HG03175 (cell line): ENCODE data around the gene MYH15.
"Not testable (repeated sequence)": the region's sequence is repeated elsewhere in the genome, so short reads cannot be mapped to it uniquely, and the experiment has no call there.

ENCODE experiments used
- ATAC-seq: cut with Tn5 transposase; IDR thresholded peaks from one replicate; pipeline ENCODE4 v1.9.1; 2021; ENCODE audit warnings: mild to moderate bottlenecking, moderate library complexity; ENCODE audit not compliant: unreplicated experiment

Gene MYH15

GRCh38 chr3:108391917-108392593 is 118.3 kb downstream of the MYH15 start:
- no peak for ATAC-seq

DNA sequence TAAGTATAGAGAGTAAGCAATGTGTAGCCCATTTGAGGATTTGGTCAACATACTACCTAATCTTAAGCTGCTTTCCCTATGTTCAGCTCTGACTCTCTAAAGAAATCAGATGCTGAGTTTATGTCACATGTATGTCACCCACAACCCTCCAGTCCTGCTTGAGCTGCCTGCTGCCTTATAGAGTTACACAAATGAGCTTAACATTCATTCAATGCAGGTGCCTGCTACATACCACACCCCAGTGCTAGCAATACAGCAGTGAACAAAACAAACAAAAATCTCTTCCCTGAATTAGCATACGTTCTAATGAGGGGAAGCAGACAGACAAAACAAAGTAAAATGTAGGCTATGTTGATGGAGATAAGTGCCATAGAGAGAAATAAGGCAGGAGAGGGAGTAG is 121.0 kb downstream of the MYH15 start:
- no peak for ATAC-seq

DNA sequence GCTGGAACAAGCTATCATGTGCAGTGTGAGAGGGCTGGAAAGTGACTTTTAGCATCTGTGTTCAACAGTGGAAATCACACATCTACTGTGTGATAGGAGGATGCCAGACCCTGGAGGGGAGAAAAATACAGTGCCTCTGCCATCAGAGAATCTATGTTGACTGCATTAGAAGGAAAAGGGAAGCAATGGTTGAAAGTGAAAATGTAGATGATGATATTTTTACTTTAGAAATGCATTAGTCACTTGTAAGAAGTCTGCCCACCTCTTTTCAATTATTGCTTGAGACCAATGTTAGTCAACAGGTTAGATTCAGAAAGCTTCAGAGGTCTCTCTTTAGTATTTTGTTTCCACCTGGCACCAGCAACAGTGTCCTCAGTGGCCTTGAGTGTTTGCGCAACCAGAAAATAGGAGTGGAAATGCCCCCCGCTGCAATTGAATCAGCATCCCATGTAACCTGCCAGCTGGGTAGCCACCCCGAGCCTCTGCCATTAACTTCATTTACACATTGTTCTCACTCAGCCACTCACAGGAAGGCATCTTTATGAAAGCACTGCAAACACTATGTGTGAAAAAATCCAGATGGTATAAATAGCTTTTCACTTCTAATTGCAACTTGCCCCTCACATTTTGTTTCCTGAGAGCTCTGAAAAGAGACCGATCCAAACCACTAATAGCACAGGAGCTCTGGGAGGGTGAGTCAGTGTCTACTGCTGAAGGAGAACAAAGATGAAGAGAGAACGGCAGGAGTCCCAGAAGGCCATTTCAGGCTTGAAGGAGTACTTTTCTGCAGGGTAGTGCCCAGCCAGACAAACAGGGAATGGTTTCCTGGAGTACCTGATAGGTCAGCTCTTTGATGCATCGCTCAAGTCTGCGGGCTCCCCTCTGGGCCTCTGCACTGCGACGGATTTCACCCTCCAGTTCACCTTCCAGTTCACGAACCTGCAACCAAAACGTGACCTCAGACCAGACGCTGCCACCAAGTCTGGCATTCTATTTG is 122.0 kb downstream of the MYH15 start:
- ATAC-seq: peak; percentile 81

DNA sequence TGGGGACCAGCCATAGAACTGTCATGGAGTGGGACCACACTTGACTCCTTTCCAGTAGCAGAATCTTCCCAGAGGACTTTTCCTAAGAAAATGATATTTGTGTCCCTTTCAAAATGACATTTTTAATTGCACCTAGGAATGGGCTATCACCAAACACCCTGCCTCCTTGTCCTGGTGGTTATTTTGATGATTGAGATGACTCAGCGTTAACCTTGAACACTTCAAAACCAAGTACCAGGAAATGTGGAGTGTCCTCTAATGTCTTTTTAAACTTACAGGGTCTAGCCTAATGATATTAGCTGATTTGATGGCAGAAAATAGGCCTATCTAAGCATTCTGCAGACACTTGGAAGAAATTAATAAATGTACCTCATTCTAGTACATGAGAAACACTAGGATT is 123.3 kb downstream of the MYH15 start:
- no peak for ATAC-seq

- no peak for ATAC-seq
Measured at GRCh38 chr3:108383306-108383705, 127.1 kb downstream of the MYH15 start.

GRCh38 chr3:108381529-108382140 is 128.8 kb downstream of the MYH15 start:
- ATAC-seq: no peak

GRCh38 chr3:108380128-108380795 is 130.1 kb downstream of the MYH15 start:
- no peak for ATAC-seq

DNA sequence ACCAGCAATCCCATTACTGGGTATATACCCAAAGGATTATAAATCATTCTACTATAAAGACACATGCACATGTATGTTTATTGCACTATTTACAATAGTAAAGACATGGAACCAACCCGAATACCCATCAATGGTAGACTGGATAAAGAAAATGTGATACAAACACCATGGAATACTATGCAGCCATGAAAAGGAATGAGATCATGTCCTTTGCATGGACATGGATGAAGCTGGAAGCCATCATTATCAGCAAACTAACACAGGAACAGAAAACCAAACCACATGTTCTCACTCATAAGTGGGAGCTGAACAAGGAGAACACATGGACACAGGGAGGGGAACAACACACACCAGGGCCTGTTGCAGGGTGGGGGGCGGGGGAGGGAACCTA is 131.4 kb downstream of the MYH15 start:
- not testable (repeated sequence) for ATAC-seq

DNA sequence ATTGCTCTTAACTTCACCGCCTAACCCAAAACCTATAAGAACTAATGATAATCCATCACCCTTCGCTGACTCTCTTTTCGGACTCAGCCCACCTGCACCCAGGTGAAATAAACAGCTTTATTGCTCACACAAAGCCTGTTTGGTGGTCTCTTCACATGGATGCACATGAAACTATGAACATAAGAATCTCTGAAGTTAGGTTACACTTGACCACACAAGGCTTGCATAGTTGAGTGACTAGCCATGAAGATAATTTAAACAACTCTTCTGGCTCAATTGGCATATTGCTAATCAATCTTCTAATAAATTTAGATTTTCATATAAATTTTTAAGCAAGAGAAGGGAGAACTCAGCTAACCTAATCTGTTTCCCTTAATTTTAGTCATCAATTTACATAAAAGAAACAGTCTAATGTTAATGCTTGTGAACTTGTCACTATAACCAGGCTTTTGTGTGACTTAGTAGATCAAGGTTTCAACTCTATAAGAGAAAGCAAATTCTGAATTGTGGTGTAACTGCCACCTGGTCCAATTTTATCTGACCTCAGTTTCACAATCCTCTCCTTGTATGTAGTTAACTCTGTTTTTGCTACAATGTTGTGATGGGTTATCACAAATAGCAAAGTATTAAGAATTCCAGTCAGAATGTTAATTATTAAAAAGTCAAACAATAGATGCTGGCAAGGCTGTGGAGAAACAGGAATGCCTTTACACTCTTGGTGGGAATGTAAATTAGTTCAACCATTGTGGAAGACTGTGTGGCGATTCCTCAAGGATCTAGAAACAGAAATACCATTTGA is 132.0 kb downstream of the MYH15 start:
- no peak for ATAC-seq

GRCh38 chr3:108377384-108377783 is 133.0 kb downstream of the MYH15 start:
- no peak for ATAC-seq

DNA sequence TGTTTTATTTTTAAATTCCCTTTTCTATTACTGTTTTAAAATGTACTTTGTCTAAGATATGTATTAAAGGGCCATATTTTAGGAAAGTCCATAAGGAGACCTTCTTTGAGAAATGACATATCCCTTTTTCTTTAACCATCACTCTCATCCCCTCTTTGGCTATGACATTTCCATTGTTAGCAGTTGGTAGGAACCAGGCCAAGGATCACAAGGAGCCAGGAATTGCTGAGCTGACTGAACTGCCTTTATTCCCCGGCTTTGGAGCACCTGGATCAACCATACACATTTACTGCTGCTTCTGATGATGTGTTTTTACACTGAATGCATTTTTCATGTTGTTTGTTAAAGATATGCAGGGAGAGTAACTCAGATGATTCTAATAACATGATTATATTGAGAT is 134.4 kb downstream of the MYH15 start:
- ATAC-seq: no peak

DNA sequence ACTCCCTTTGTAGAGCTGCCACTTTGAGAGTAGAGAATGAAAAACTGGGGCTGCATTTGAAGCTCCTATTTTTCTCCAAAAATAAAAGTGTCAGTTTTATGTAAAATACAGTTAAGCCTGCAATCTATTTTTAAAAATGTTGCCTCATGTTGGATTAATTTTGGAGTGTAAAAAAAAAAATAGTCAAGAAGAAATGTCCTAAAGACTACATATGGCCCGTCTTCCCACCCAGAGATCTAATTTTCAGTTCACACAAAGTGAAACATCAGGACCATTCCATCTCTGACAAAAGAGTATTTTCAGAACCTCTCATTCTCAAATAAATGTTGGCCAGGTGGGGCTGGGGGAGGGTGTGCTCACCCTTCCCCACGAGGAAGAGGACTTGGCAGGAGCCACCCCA is 151.4 kb downstream of the MYH15 start:
- no peak for ATAC-seq

DNA sequence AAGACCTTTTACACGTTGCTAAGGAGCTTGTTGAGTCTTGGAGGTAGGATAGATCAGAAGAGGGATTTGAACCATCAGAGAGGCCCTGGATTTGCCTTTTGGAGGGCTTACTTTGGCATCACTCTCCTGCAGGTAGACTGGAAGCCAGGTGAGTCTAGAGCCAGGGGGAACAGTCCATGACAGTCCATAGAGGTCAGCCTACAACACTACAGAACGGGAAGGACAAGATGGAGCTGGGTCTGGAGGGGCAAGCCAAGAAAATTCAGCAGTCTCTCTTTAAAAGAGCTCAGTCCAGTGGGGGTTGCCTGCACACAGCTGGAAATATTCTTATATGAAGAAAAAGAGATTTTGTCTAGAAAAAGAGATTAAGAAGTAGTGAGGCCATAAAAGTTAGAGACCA is 153.4 kb downstream of the MYH15 start:
- no peak for ATAC-seq

GRCh38 chr3:108354562-108354961 is 155.8 kb downstream of the MYH15 start:
- no peak for ATAC-seq

GRCh38 chr3:108352176-108352575 is 158.2 kb downstream of the MYH15 start:
- ATAC-seq: no peak

DNA sequence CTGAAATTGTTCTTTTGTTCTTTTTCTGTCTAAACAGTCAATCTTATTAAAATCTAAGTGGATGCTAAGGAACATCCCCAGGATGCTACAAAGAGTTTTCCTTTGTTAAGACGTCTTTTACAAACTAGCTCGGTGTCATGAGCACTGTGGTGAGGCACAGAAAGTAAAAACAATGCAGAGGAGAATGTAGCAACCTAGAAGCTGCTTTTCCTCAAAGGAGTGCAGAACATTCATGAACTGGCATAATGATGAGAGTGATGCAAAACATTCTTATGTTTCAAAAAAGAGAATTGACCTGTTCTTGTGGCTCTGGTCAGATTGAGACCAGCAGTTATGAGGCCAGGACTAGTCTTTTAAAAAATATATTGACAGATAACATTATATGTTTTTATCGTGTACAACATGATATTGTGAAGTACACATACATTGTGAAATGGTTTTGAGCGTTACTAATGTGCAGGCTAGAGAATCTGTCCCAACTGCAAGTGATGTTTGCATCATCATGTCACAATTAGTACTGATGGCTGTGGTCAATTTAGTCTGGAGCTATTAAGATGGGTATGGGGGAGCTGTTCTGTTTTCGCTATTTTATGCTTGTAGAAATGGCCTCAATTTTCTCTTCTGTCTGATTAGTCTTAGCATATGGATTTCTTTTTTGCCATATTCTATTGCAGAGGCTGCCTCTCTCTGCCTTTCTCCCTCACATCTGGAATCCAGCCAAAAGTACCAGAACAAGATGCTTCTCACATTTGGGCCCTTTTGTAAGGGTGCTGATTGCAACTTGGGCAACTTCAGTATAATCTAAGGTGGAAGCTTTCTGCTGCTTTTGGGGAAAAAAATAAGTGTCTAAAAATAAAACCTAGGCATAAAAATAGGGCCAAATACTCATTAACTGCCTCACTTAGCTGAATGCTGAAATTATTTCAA is 163.8 kb downstream of the MYH15 start:
- ATAC-seq: no peak

- ATAC-seq: no peak
Measured at GRCh38 chr3:108345492-108346205, 164.7 kb downstream of the MYH15 start.

- no peak for ATAC-seq
Measured at GRCh38 chr3:108343491-108343890, 166.9 kb downstream of the MYH15 start.
